ENCODE results near the gene CHST3.

DNA sequence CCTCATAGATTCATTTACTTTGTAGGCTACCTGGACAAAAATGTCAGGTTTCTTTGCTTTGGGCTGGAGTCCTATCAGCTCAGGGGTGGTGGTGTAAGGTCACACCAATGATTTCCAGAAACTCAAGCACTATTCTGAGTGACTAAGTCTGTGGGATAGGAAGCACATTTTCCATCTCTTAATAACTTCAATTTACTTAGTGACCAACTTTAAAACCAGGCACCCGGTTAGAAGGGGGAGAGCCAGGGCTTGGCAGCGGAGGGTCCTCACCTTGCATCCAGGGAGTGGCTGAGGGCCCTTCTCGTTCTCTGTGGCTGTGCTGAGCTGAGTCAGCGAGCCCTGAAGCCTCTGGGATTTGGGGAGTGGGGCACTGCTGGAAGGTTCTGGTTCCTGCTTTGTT is 6.7 kb downstream of the CHST3 start:
- TF ChIP-seq, protein P1, sequence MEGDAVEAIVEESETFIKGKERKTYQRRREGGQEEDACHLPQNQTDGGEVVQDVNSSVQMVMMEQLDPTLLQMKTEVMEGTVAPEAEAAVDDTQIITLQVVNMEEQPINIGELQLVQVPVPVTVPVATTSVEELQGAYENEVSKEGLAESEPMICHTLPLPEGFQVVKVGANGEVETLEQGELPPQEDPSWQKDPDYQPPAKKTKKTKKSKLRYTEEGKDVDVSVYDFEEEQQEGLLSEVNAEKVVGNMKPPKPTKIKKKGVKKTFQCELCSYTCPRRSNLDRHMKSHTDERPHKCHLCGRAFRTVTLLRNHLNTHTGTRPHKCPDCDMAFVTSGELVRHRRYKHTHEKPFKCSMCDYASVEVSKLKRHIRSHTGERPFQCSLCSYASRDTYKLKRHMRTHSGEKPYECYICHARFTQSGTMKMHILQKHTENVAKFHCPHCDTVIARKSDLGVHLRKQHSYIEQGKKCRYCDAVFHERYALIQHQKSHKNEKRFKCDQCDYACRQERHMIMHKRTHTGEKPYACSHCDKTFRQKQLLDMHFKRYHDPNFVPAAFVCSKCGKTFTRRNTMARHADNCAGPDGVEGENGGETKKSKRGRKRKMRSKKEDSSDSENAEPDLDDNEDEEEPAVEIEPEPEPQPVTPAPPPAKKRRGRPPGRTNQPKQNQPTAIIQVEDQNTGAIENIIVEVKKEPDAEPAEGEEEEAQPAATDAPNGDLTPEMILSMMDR (IDR thresholded peaks at IDR 0.05; ENCODE audit: low read depth, low read length), result no peak
- TF ChIP-seq EZH2phosphoT487 (IDR thresholded peaks at IDR 0.05; ENCODE audit: low read depth), result no peak

Measured in OCI-LY3 (cell line).